HG02642 (cell line): ENCODE results near the gene ZMYND11.
A peak's percentile ranks its signal among the peaks of the same experiment; 100 is the strongest.

Experiments used
- ATAC-seq: cut with Tn5 transposase; IDR thresholded peaks from one replicate; pipeline ENCODE4 v1.9.1; 2021; ENCODE audit warnings: mild to moderate bottlenecking; ENCODE audit not compliant: unreplicated experiment, poor library complexity

Gene ZMYND11

DNA sequence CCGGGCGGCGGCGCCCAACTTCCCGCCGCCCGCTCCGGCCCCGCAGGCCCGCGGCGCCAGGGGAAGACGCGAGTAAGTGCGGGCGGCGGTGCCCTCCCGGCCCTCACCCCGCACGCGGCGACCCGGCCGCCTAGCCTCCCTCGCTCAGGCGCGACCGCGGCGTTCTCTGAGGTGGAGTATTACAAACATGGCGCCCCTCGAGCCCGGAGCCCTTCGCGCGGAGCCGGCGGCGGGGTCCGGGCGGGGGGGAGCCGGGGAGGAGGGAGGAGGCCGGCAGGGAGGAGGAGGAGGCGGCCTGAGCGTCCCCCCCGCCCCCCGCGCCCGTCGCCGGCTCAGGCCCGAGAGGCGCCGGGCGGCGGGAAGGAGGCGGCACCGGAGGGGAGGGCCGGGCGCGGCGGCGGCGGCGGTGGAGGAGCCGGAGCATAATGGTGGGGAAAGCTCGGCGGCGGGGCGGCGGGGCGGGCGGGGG lies at the start of gene ZMYND11:
Gene ZMYND11 (plus strand): TSS at position 324 of the 469 bp plus-strand sequence. CDS start 44,558 bp downstream, outside the sequence.
- ATAC-seq: peak; percentile 57

DNA sequence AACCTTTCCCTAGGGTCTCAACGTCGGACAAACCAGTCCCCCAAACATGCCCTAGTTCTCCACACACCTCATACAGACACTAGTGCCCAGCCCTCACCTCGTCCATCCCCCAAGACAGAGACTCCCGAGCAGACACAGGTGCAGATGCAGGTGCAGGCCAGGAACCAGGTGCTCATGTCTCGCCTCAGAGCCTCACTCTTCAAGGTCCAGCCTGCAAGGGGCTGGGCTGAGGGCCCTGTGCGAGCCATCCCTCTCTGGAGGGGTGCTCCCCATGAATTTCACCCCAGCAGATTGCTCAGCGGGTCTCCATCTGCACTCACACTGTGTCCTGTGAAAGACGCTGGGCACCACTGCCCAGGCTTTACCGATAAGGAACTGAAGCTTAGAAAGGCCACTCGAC lies 49.2 kb upstream of the ZMYND11 start:
- ATAC-seq: no peak

- no peak for ATAC-seq
These were observed 47.8 kb upstream of the ZMYND11 start for GRCh38 chr10:87177-88080.

DNA sequence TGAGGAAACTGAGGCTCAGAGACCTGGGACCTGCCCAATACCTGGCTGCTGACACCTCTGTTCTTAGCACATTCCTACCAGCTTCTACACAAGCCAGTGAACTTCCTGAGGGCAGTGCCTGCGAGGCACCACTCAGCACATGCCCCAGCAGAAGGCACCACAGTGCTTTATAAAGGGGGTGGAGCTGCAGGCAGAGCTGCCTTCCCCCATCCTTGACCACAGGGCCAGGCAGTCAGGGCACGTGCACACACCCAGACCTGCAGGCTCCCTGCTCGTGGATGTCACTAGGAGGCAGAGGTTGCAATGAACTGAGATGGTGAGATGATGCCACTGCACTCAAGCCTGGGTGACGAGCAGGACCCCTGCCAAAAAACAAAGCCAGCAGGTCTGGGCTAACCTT lies 47.0 kb upstream of the ZMYND11 start:
- no peak for ATAC-seq

DNA sequence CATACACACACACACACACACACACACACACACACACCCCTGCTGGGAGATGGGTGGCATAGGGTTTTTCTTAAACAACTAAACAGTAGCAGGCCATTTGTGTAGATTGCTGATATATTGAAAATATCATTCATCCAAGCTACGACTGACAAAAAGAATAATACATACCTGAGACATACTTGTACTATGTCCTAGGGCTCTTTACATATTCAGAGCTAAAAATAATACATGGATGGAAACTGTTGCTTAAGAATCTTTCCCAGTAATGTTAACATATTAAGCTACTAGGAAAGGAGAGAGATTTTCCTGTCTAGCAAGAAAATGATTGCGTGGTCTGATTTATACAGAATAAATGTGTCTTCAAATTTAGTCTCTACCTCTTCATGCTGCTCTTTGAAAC lies 46.0 kb upstream of the ZMYND11 start:
- ATAC-seq: no peak

DNA sequence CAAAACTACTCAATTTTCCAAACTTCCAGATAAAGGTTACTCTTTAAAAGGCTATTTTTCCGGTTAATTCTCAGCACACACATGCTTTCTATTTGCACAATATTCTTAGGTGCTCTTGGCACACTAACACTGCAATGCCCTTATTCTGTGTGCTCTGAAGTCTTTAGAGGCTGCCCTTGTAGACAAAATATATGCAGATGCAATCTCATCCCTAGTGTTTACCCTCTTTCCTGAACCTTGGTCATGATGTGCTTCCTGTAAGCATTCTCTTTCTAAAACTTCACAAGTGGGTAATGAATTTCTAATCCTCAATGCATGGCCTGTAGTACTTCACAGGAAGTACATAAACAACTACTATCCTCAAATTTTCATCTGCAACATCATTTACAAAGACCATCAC lies 45.1 kb upstream of the ZMYND11 start:
- no peak for ATAC-seq

GRCh38 chr10:91313-91712 lies 43.9 kb upstream of the ZMYND11 start:
- ATAC-seq: no peak

DNA sequence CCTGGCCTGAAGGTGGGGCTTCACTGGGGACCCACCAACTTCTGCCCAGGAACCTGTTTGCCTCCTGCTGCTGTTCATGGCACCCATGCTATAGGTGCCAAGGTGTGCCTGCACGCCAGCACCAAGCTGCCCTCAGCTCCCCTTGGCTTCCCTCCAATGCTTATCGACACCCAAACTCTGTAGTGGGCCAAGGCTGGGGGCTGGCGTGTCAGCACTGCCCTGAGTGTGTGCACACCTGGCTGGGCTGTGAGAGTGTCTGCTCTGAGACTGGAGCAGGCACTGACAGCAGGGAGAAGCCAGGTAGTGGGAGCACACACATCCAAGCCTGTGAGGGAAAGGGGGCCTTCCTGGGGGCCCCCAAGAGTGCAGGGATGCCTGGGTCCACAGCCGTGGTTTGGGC lies 43.1 kb upstream of the ZMYND11 start:
- ATAC-seq: no peak

- no peak for ATAC-seq
These were observed 42.4 kb upstream of the ZMYND11 start for GRCh38 chr10:92846-93245.

- ATAC-seq: no peak
These were observed 40.6 kb upstream of the ZMYND11 start for GRCh38 chr10:94613-95012.

DNA sequence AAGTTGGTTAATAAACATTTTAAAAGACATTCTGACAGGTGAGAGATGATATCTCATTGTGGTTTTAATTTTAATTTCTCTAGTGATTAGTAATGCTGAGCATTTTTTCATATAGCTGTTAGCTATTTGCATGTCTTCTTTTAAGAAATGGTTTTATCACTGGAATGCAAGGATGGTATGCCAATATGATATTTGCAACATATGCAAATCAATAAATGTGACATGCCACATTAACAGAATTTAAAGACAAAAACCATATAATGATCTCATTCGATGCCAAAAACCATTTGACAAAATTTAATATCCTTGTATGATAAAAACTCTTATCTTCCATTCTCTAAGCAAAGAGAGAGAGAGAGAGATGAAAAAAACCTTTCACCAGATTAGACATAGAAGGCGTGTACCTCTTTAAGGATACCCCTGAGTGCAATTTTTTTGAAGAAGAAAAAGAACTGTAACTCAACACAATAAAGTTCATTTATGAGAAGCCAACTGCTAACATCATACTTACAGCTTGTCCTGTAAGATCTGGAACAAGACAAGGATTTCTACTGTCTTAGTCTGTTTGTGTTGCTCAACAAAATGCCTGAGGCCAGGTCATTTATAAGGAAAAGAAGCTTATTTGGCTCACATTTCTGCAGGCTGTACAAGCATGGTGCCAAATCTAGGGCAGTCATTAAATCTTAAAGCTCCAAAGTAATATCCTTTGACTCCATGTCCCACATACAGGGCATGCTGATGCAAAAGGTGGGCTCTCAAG lies 39.7 kb upstream of the ZMYND11 start:
- no peak for ATAC-seq

DNA sequence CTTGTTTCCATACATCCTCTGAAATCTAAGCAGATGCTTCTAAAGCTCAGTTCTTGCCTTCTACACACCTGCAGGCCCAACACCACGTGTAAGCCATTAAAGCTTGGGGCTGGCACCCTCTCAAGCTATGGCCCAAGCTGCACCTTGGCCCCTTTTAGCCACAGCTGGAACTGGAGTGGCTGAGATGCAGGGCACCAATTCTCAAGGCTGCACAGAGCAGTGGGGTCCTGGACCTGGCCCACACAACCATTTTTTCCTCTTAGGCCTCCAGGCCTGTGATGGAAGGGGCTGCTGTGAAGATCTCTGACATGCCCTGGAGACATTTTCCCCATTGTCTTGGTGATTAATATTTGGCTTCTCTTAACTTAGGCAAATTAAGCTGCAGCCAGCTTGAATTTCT lies 38.8 kb upstream of the ZMYND11 start:
- ATAC-seq: no peak

- no peak for ATAC-seq
These were observed 30.8 kb upstream of the ZMYND11 start for GRCh38 chr10:104416-104815.

- no peak for ATAC-seq
These were observed 30.2 kb upstream of the ZMYND11 start for GRCh38 chr10:104862-105565.

- no peak for ATAC-seq
These were observed 29.4 kb upstream of the ZMYND11 start for GRCh38 chr10:105806-106205.

- no peak for ATAC-seq
These were observed 28.5 kb upstream of the ZMYND11 start for GRCh38 chr10:106740-107139.

- no peak for ATAC-seq
These were observed 23.0 kb upstream of the ZMYND11 start for GRCh38 chr10:112246-112645.

GRCh38 chr10:124874-125273 lies 10.4 kb upstream of the ZMYND11 start:
- ATAC-seq: no peak

DNA sequence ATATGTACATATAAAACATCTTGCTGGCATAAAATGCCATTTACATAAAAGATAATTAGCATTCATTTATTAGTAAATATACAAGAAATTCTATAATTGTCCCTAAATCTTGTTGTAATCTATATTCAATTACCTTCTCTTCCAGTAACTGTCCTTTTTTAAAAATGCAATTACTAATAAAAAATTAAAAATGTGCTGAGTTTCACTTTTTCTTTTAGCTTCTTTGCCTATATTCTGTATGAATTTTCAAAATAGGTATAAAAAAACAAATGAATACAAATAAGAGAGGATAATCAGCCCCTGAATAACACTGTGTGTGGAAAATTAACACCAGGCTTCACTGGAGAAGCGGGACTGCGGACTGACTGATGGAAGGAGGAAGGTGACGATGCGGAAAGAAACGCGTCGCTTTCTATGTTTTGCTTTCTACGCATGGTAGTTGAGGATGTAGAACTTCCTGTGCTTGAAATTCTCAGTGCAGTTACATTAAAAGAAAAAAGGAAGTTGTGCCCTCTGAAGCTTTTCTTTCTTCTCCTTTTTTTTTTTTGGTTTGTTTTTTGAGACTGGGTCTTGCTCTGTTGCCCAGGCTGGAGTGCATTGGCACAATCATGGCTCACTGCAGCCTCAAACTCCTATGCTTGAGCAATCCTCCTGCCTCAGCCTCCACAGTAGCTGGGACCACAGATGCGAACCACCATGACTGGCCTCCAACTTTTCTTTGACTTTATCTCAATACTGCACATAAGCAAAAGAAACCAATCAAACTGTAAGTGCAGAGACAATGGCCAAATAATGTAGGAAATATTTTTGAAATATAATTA lies 7.4 kb upstream of the ZMYND11 start:
- ATAC-seq: peak; percentile 64

DNA sequence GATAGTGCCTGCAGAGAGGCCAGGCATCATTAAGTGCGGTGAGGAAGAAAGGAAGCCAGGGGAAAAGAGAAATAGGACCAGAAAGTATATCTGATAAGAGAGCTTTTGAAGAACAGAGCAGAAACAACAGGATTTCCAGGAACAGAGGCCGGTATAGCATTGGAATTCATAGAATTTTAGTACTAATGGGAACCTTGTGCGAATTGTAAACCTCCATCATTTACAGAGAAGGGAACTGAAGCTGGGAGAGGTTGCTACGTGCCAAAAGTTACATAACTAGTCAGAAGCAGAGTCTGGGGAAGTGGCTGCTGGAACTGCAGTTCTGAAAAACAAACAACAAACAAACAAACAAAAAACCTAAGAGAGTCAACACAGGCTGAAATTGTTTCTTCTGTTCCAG lies 5.4 kb upstream of the ZMYND11 start:
- ATAC-seq: no peak
